ENCODE results near the gene CGN. TPM values are rescaled to one million over a fixed set of nuclear protein-coding genes. Genes with fewer than 3 reads are reported as not detected.

CGN gene
- total RNA-seq, 1 experiment from 2014 or later = 30.9 TPM

- Mint-ChIP-seq H3K4me3 (no peak overlapping the region), H3K9me3 (no peaks in the 10 kb centered on the region), H3K27ac (no peak overlapping the region; a peak in 1 of 7 replicates), H3K27me3 (ENCODE audit: low read depth) (peaks cover 2% of the 10 kb centered on the region), H3K4me1 (peaks cover 0 to 5% of the 10 kb centered on the region in 2 experiments; a peak in 1 of 4 replicates), H3K36me3 (ENCODE audit: insufficient read depth in 1 of 3, low read depth in 3 of 3) (no peaks in the 10 kb centered on the region)
- no peak for TF ChIP-seq CTCF (conservative IDR thresholded peaks at IDR 0.05)
- Histone ChIP-seq H2BK20ac (ENCODE audit: low read depth, low read length, poor library complexity, severe bottlenecking) (no peak overlapping the region), H3K79me2 (ENCODE audit: insufficient read depth, low read length) (no peaks in the 10 kb centered on the region), H4K20me1 (ENCODE audit: control insufficient read depth, insufficient read depth, insufficient read length) (no peaks in the 10 kb centered on the region), H3K23me2 (ENCODE audit: insufficient read length, low read depth, low read length, poor library complexity, severe bottlenecking) (no peaks in the 10 kb centered on the region), H3K79me1 (ENCODE audit: insufficient read depth, low read depth, low read length, poor library complexity, severe bottlenecking) (no peaks in the 10 kb centered on the region), H3K9me3 (ENCODE audit: control insufficient read depth, low read depth, low read length) (no peaks in the 10 kb centered on the region), H4K8ac (replicated peaks; ENCODE audit: insufficient read length, low read depth, low read length) (no peak overlapping the region), H3K27me3 (ENCODE audit: insufficient read depth, low read length) (no peaks in the 10 kb centered on the region), H4K5ac (ENCODE audit: insufficient read length, low read depth, low read length) (no peak overlapping the region), H3K14ac (ENCODE audit: insufficient read depth, low read length) (no peak overlapping the region), H3K56ac (ENCODE audit: insufficient read length, low read depth, low read length) (no peak overlapping the region), H3T11ph (ENCODE audit: low read length) (no peak overlapping the region), H3K27ac (ENCODE audit: insufficient read length, low read depth, low read length) (no peak overlapping the region), H2AFZ (ENCODE audit: low read length) (no peak overlapping the region), H3K18ac (ENCODE audit: insufficient read length, low read depth, low read length) (no peak overlapping the region), H3K9ac (ENCODE audit: extremely low read depth, insufficient read length, low read length) (no peak overlapping the region), H3K23ac (ENCODE audit: insufficient read length, low read depth, low read length) (no peak overlapping the region), H3K4me2 (ENCODE audit: insufficient read depth, insufficient read length, low read length) (no peak overlapping the region), H2BK12ac (ENCODE audit: insufficient read length, low read depth, low read length) (no peak overlapping the region), H4K91ac (ENCODE audit: insufficient read length, low read depth, low read length) (no peak overlapping the region), H3K4ac (ENCODE audit: low read depth, low read length) (no peak overlapping the region), H2AK5ac (ENCODE audit: insufficient read length, low read length) (no peak overlapping the region), H3K4me1 (ENCODE audit: insufficient read depth, low read length) (no peaks in the 10 kb centered on the region), H2BK5ac (ENCODE audit: insufficient read length, low read length) (no peak overlapping the region), H2BK15ac (ENCODE audit: low read depth, low read length) (no peak overlapping the region), H2BK120ac (ENCODE audit: low read depth, low read length, poor library complexity, severe bottlenecking) (no peak overlapping the region)
- no CpG with 5 or more reads among the region's 3 CpGs for WGBS (ENCODE audit: extremely low coverage, insufficient read length, low lambda C conversion rate)
- DNase-seq = no peak
These were observed 6.9 kb upstream of the CGN start for GRCh38 chr1:151504252-151504651.
